DMS 273 (cell line): ENCODE results near the gene IGFL1.
A peak's percentile ranks its signal among the peaks of the same experiment; 100 is the strongest.
"Not testable (repeated sequence)": the region's sequence is repeated elsewhere in the genome, so short reads cannot be mapped to it uniquely, and the experiment has no call there.

ENCODE experiments used
- DNase-seq: peaks from one replicate; lab custom pipeline; 2025; ENCODE audit not compliant: unreplicated experiment; lab: John Stamatoyannopoulos, UW

The IGFL1 gene

DNA sequence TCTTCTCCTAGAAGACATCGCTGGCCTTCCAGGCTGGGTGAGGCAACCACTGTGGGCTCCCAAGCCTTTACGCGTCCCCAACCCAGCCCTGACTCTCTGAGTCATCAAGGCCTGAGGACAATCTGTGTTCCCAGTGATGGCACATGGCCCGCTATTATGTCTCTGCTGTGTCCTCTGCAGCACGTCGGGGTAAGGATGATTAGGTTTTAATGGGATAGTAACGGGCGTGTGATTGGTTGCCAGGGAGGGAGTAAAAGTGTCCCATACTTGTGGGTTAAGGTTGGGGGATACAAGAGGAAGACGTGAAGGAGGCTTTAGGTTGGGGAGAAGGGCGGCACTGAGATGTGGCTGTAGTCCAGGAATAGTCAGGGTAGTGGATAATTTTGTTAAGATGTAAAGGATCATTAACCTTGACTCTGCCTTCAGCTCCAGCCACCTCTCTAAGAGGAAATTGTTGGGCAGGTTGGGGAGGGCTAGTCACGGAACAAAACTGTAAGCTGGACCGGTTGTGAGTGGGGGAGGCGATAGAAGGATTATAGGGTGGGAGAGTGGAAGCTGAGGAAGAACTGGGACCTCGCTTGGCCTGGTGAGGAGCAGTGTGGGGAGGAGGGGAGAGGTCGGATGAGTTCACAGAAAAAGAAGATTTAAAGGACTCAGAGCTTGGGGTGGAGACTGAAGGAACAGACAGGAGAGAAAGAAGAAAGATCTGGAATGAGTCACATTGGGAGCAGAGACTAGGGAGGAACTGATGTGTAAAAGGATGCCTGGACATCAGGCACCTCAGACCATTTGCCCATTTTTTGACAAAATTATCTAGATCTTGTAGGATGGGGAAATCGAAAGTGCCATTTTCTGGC lies 27.9 kb upstream of the IGFL1 start:
- DNase-seq = no peak

DNA sequence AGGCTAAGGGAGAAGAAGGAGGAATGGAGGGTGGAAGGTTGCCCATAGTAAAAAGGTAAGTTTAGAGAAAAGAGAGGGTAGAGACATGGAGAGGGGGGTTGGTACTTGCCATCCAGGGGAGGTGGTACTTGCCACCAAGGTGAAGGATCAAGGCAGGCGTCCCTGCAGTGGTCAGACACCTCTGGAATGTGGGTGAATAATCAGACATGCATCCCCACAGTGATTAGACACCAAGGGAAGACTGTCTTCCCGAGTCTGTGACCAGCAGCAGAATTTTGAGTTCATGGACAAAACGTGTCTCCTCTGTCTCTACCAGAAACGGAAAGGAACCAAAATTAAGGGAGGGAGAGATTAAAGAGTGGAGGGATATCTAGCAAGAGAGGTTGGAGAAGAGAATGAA lies 27.1 kb upstream of the IGFL1 start:
- no peak for DNase-seq

DNA sequence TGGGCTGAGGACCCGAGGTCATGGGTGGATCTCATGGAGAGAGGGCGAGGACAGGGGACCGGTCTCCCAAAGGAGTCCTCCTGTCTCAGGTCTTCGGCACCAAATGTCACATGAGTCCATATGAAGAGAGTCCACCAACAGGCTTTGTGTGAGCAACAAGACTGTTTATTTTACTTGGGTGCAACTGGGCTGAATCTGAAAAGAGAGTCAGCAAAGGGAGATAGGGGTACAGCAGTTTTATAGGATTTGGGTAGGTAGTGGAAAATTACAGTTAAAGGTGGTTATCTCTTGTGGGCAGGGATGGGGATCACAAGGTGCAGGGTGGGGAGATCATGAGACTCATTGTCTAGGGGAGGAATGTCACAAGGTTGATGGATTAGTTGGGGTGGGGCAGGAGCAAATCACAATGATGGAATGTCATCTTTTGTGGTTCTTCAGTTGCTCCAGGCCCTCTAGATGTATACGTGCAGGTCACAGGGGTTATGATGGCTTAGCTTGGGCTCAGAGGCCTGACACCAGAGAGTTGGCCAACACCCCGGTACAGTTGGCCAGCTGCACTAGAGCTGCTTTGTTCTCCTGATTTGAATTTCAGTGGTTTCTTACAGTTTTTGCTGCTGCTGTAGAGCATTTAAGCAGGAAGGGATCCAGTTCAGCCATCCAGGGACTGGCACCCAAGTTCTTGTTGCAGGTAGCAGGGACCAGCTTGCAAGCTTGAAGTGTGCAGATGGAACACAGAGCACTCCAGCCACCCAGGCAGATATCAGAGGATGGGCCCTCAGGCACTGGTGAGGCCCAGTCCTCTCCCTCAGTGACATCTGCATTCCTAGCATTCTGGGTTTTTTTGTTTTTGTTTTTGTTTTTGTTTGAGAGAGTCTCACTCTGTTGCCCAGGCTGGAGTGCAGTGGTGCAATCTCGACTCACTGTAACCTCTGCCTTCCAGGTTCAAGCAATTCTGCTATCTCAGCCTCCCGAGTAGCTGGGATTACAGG lies 26.4 kb upstream of the IGFL1 start:
- no peak for DNase-seq

DNA sequence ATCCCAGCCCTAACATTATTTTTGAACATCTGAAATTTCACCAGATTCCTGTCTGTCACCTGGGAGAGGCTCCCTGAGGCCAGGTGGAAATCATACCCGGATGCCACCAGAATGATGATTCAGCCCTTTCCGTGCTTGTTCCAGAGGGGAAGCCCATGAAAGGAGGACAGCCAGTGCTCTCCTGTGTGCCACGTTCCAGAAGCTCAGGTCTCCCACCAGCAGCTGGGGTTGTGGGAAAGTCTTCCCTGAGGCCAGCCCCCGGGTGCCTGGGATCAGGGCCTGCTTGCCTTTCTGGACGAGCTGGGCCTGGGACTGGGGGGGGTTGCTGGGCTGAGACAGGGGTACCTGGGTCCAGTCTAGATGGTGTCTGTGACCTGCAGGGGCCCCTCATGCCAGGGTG lies 25.5 kb upstream of the IGFL1 start:
- no peak for DNase-seq

DNA sequence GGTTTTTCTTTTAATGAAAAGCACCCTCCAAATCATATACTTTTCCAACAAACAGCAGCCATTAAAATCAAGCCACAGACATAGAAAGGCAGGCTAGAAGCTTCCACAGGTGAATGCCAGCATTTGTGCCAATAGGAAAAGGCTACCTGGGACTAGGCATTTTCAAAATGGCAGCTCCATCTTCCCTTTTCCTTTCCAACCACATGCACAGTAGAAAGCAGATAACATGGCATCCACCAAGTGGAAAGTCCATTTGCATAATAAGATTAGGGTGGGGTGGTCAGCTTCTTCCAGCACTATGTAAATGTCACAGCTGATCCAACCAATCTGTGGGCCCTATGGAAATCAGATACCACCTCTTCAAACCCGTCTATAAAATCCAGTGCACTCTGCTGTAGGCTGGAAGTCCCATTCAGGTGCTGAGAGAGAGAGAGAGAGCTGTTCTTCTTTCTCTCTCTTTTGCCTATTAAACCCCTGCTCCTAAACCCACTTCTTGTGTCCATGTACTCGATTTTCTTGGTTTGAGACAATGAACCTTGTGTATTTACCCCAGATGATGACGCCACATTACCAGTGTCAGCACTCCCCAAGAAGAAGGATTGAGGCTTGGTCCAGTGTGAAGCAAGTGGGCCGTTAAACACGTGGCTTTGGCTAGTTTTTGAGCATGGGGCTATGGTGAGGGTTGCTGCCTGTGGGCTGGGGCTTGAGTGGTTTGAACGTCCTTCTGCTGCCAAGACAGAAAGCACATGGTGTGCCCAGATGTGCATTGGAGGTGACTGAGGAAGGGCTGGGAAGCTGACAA lies 24.2 kb upstream of the IGFL1 start:
- no peak for DNase-seq

DNA sequence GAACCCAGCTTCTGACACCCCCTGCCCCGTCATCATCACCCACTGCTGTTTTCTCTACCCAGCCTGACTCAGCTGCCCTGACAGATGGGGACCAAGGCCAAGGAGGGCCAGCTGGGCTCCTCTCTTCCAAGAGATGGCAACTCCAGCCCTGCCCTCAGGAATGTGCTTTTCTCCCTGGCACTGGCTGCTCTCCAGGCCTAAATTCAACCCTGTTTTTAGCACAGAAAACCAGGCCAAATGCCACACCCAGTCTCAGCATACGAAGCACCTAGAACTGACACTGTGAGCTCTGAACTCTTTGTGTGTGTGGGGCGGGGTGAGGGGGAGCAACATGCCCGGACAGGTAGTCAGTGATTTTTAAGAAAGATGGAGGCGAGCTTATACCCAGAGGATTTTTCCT lies 23.4 kb upstream of the IGFL1 start:
- peak; percentile 64 for DNase-seq

DNA sequence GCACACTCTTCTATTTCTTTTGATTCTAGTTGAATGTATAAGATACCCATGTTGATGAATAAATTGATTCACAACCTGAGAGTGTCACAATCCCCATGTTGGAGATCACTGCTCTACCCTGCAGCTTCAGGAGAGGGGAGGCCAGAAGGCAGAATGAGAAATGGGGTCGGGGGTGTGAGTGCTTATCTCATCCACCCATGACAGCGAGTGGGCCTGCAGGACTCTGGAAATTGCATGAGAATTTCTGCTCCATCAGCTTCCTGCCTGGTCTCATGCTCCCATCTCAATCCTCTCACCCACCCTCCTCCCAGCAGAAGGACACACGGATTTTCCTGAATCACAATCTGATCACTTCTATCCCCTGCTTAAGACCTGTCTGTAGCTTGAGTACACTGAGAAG lies 22.9 kb upstream of the IGFL1 start:
- no peak for DNase-seq

DNA sequence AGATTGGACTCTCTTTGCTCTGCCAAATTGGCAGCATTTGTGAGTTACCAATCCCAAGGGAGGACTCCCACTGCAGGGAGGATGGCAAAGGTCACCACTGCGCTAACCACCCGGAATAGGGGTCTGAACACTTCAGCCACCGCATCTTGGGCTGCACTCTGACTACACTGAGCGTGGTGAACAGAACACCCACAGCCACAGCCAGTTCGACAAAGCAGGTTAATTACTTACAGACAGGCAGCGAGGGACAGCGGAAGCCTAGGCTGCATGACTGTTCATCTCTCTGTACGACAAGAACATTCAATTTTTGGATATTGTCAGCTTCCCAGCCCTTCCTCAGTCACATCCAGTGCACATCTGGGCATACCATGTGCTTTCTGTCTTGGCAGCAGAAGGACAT lies 21.7 kb upstream of the IGFL1 start:
- not testable (repeated sequence) for DNase-seq

DNA sequence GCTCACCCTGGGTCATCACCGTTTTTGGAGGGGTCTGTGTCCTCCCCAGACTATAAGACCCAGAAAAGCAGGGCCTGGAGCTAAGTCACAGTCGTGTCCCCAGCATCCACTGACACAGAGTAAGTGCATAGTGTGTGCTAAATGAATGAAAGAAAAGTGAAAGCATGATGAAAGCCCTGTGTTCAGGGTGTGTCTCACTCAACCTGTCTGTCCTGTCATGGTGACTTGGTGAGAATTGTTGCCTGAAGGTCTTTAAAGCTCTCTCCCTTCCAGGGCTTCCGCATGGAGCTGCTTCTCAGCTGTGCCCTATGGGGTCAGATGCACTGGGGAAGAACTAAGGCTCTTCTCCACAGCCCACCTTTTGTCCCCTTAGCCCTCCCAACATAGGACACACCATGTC lies 20.5 kb upstream of the IGFL1 start:
- no peak for DNase-seq

DNA sequence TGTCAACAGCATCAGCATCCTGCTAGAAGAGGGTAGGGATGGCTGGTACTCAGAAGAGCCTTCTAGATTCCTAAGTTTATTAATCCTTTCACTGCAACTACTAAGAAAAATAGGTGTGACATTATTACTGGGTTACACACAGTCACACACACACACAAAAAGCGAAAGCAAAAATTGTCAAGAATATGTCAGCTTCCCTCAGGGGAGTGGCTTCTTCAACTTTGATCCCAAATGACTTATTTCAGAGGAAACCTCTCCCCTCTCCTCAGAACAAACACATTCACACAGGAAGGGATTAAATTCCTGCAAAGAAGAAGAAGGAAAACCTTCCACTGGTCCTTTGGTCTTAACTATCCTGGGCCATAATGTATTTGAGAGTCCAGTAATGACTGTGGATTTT lies 20.1 kb upstream of the IGFL1 start:
- no peak for DNase-seq

DNA sequence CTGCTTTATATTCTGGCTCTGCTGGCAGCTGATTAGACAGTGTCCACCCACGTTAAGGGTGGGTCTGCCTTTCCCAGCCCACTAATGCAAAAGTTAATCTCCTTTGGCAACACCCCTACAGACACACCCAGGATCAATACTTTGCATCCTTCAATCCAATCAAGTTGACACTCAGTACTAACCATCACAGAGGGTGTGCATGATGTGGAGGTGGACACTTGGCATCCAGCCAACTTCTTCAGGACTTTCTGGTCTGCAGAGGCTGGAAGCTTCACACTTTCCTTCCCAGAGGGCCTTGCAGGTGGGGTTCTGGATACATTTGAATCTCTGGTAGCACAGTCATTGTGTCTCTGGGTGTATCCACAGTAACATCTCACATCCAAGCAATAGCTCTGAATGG lies 18.9 kb upstream of the IGFL1 start:
- no peak for DNase-seq

DNA sequence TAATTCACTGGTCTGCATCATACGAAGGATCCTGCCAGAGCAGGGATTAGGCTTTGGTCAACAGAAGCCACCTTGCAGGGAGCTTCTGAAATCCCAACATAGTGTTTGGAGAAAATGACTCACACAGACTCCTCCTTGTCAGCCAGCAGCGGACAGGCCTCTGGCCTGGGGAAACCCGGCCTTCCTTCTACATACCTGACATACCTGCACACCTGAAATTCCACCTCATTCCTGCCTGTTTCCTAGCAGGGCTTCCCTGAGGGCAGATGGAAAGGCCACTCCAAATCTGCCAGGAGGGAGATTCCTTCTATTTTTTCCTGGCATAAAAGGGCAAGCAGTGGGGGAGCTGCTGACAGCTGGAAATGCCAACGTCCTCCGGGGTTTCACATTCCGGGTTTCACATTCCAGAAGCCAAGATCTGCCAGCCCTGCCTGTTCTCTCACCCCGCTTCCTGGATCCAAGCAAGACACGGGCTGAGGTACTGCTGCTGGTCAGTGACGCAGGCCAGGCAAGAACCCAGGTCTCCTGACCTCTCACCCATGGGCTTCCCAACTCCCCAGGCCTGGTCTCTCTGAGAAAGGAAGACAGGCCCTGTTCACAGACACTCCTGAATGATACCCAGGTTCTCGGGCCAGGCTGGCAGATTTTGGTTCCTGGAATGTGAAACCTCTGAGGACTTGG lies 18.2 kb upstream of the IGFL1 start:
- DNase-seq = no peak

DNA sequence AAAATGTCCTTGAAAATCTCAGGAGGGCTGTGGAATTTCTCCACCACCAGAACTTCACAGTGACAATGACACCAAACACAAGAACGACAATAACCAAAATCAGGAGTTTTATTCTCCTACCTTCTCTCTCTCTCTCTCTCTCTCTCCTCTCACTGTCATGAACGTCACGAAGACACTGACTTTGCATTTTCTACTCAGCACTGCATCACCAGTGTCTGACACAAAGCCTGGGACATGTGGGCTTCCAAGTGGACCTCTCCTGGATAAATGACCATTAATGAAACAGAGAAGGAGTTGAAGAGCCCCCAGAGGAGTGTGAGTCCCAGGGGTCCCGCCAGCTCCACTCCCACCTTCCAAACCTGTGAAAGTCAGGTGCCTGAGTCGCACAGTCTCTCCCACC lies 16.9 kb upstream of the IGFL1 start:
- DNase-seq = not testable (repeated sequence)

DNA sequence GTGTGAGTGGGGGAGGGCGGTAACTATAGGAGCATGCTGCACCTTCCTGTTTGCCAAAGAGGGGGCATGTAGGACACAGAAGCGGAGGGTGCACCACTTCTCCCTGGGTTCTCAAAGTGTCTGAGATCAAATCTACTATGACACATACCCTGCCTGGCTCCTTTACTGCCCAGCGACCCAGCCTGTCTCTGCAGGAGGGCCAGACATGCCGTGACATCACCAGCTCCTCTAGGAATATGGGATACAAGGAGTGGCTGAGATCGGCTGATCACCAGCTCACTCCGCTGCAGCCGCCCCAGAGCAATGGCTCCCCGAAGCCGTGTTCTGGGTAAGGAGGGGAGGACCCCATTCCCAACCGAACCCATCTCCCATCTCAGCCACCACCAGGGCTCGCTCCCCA lies 16.4 kb upstream of the IGFL1 start:
- DNase-seq = no peak

DNA sequence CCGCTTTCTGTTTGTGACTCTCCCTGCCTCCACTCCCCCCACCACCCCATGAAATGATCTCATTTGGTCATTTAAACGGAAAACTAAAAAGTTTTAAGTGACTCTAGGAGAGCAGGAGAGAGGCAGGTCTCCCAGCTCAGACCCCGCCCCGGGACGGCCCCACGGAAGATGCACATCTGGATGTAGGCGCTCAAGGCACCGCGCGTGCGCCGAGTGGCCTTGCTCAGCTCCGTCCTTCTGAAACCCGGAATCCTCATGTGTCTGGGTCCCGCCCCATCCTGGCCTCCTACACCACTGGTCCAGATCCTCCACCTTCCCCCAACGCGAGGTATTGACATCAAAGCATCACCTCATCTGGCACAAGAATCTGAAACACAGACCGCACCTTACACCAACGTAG lies 15.7 kb upstream of the IGFL1 start:
- DNase-seq = no peak

DNA sequence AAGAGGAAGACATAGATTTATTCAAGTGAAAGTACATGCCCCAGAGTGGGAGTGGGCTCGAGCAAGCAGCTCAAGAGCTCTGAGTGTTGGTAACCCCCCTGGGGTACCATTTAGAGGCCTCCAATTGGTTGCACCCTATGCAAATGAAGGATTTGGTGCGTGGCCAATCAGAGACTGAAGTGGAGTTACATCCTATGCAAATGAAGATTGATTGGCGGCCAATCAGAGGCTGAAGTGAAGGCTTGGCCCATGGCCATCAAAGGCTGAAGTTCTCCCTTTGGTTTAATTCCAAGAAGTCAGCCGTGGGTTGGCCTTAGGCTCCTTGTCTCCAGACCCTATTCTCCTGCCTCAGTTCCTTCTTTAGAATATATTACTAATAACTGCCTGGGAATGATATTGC lies 12.9 kb upstream of the IGFL1 start:
- DNase-seq = peak; percentile 25

DNA sequence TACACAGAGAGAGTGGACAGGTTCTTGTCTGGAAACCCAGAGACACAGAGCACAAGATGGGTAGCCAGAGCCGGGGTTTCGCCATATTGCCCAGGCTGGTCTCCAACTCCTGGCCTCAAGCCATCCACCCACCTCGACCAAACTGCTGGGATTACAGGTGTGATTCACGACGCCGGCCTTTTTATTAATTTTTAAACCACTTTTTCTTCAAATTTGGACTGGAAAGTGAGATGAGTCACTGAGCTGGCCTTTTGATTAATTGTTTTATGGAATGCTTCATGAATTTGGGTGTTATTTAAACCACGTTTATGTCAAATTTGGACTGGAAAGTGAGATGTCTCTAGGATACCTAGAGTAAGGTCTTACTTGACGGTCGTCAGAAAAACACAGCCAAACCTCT lies 12.1 kb upstream of the IGFL1 start:
- DNase-seq = no peak

DNA sequence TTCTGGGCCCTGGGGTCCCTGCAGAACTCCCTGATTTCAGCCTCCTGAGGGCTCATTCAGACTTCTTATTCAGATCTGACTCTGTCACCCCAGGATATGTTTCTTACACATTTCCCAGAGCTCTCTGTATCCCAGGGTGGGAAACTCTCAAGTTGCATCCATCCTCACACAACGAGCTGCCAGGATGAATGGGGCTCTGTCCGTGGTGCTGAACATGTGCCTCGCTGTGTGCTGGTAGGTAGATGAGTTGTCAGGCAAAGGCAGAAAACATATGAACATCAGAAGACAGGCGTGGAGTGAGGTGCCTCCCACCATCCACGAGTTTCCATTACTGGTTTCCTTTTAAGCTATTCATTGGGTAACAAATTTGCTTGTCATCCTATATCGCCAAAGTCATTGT lies 11.4 kb upstream of the IGFL1 start:
- peak; percentile 32 for DNase-seq

DNA sequence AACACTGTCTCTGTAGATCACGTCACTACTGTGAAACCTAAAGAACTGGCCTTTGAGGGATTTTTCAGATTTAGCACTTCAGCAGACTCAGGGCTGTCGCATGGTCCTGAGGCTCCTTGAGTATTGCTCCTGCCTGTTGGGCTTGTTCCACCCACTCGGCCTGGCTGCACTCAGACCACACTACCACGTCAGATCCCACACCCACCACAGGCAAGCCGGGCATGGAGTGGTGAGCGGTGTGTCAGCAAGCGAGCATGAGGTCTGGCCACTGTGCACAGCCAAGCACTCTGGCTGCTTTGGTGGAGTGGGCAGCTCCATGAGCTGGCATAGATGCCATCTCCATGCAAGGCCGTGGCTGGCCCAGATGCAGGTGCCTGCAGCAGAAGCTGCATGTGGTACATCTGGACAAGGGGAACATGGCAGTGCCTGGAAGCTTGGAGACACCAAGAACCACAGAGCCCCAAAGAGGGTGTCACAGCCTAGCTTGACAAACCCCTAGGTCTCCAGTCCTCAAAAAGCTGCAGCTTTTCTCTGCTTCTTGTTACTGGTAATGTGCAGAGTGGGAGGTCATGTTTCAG lies 9.4 kb upstream of the IGFL1 start:
- no peak for DNase-seq

DNA sequence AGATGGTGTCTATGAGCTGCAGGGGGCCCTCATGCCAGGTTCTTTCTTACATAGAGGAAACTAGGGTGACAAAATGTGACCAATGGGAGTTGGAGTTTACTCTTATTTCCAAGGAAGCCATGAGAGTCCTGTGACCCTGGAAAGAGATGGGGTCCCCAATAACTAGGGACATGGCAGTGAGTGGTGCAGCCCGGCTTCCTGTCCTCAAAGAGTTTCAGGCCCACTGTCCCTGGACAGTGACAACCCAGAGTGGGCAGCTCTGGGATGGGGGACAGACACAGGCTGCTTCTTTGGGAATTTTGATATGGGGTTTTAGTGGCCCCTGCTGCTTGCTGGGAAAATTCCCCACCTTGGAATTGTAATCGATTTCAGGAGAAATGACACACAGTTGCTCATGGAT lies 8.4 kb upstream of the IGFL1 start:
- DNase-seq = no peak
